ENCODE measurements around the gene KAZN.

The KAZN gene

GRCh38 chr1:15011661-15012060, 413.2 kb downstream of the KAZN start:
- Histone ChIP-seq H3K4me1 (ENCODE audit: control insufficient read depth, insufficient read depth, low read length) (no peaks in the 10 kb centered on the region), H3K36me3 (ENCODE audit: control insufficient read depth in 2 of 2, insufficient read depth in 1 of 2, low read length in 2 of 2) (peaks cover 0 to 6% of the 10 kb centered on the region in 2 experiments; a peak in 1 of 3 replicates), H3K27ac (ENCODE audit: extremely low read depth, low read depth, low read length) (no peak overlapping the region), H3K9me3 (ENCODE audit: control insufficient read depth, insufficient read depth, low read depth, low read length) (no peaks in the 10 kb centered on the region), H3K4me3 (ENCODE audit: low read depth, low read length) (no peak overlapping the region)
- TF ChIP-seq ZNF660 (tag by site-specific recombination; IDR thresholded peaks at IDR 0.05) (no peak), ZNF2 (tag by site-specific recombination; IDR thresholded peaks at IDR 0.05) (no peak), KLF7 (tag by site-specific recombination; IDR thresholded peaks at IDR 0.05; ENCODE audit: borderline replicate concordance) (no peak), WT1 (tag by site-specific recombination; IDR thresholded peaks at IDR 0.05) (no peak), ZNF571 (tag by site-specific recombination; IDR thresholded peaks at IDR 0.05) (no peak), ZNF626 (tag by site-specific recombination; IDR thresholded peaks at IDR 0.05) (no peak)
- POLR2A ChIA-PET, result no interaction called here
- CTCF ChIA-PET, result interaction anchor here (0.6 to 1.9 kb wide), 2 partner anchors 9 to 16 kb away, joined by 3 to 6 read pairs; no protein-coding TSS in a partner anchor

- TF ChIP-seq PRDM1 (tag by site-specific recombination; IDR thresholded peaks at IDR 0.05) (no peak), ZNF324 (tag by site-specific recombination; IDR thresholded peaks at IDR 0.05) (no peak), ZNF571 (tag by site-specific recombination; IDR thresholded peaks at IDR 0.05) (no peak), ZNF623 (tag by site-specific recombination; IDR thresholded peaks at IDR 0.05) (no peak), ZNF112 (tag by site-specific recombination; IDR thresholded peaks at IDR 0.05) (no peak)
- Histone ChIP-seq H3K36me3 (ENCODE audit: control insufficient read depth in 2 of 2, insufficient read depth in 1 of 2, low read length in 2 of 2) (peaks cover 0 to 6% of the 10 kb centered on the region in 2 experiments; a peak in 1 of 3 replicates), H3K9me3 (ENCODE audit: control insufficient read depth, insufficient read depth, low read depth, low read length) (no peaks in the 10 kb centered on the region), H3K4me1 (ENCODE audit: control insufficient read depth, insufficient read depth, low read length) (no peaks in the 10 kb centered on the region), H3K4me3 (ENCODE audit: low read depth, low read length) (no peak overlapping the region), H3K27ac (ENCODE audit: extremely low read depth, low read depth, low read length) (no peak overlapping the region)
- POLR2A ChIA-PET, result no interaction called here
- CTCF ChIA-PET, result no interaction called here
These were observed 414.3 kb downstream of the KAZN start for GRCh38 chr1:15012822-15013221.

DNA sequence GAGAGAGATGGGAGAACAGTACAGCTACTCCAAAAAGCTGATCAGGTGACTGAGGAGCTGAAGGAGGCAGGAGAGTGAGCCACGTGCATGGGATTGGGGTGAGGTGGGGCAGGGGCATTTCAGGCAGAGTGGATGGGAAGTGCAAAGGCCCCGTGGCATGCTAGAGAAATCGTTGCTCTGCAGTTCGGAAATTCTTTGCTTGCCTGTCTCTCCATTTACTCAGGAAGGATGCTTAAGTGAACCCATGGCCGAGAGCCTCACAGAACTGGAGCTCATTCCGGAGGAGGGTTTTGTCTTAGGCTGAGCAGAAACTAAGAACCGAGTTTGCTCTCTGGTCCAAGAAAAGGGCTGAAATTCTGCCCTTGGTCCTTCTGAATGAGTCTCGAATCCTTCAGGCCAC, 415.3 kb downstream of the KAZN start:
- no peaks in the 10 kb centered on the region for H3K9me3 ChIP-seq (ENCODE audit: control insufficient read depth, insufficient read depth, low read depth, low read length)
- POLR2A ChIA-PET, result no interaction called here
- no peak overlapping the region for H3K27ac ChIP-seq (ENCODE audit: extremely low read depth, low read depth, low read length)
- TF ChIP-seq ZNF623 (tag by site-specific recombination; IDR thresholded peaks at IDR 0.05), result peak; percentile 82
- TF ChIP-seq ZNF843 (tag by site-specific recombination; IDR thresholded peaks at IDR 0.05), result no peak
- no peak overlapping the region for H3K4me3 ChIP-seq (ENCODE audit: low read depth, low read length)
- CTCF ChIA-PET, result no interaction called here
- H3K4me1 ChIP-seq (ENCODE audit: control insufficient read depth, insufficient read depth, low read length), result no peaks in the 10 kb centered on the region
- H3K36me3 ChIP-seq (ENCODE audit: control insufficient read depth in 2 of 2, insufficient read depth in 1 of 2, low read length in 2 of 2), result peaks cover 0 to 6% of the 10 kb centered on the region in 2 experiments; a peak in 1 of 3 replicates

DNA sequence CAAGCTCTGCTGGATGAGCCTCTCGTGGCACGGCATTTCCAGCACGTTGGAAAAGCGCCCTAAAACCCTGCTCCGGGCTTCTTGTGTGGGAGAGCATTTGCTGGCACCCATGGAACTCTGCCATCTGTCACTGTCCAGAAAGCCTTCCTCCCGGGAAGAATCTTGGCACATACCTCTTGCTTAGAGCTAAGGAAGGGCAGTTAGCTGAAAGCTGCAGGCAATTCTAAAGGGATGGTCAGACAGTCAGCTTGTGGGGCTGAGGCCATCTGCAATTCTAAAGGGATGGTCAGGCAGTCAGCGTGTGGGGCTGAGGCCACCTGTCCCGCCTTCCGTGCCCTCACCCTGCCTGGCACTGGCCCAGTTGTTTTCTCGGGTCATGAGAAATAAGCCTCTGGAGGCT, 416.0 kb downstream of the KAZN start:
- Histone ChIP-seq H3K4me3 (ENCODE audit: low read depth, low read length) (no peak overlapping the region), H3K27ac (ENCODE audit: extremely low read depth, low read depth, low read length) (no peak overlapping the region), H3K4me1 (ENCODE audit: control insufficient read depth, insufficient read depth, low read length) (no peaks in the 10 kb centered on the region), H3K36me3 (ENCODE audit: control insufficient read depth in 2 of 2, insufficient read depth in 1 of 2, low read length in 2 of 2) (no peaks in the 10 kb centered on the region), H3K9me3 (ENCODE audit: control insufficient read depth, insufficient read depth, low read depth, low read length) (no peaks in the 10 kb centered on the region)
- ChIA-PET POLR2A (no interaction called here), CTCF (interaction anchor here (2.9 kb wide), 1 partner anchor 13 kb away, joined by 14 read pairs; no protein-coding TSS in a partner anchor)
- TF ChIP-seq ZNF830 (tag by site-specific recombination; IDR thresholded peaks at IDR 0.05; ENCODE audit: low read depth) (no peak), ZBTB48 (tag by site-specific recombination; IDR thresholded peaks at IDR 0.05) (no peak), ZNF76 (tag by site-specific recombination; IDR thresholded peaks at IDR 0.05; ENCODE audit: borderline replicate concordance, low read depth) (no peak), ZNF121 (tag by site-specific recombination; IDR thresholded peaks at IDR 0.05) (no peak), ZNF768 (tag by site-specific recombination; IDR thresholded peaks at IDR 0.05) (no peak), BCL11A (tag by site-specific recombination; IDR thresholded peaks at IDR 0.05; ENCODE audit: low read depth) (no peak), ZNF624 (tag by site-specific recombination; IDR thresholded peaks at IDR 0.05) (no peak), SALL2 (tag by site-specific recombination; IDR thresholded peaks at IDR 0.05; ENCODE audit: borderline replicate concordance) (no peak), ZNF138 (tag by site-specific recombination; IDR thresholded peaks at IDR 0.05; ENCODE audit: borderline replicate concordance) (no peak), ZNF26 (tag by site-specific recombination; IDR thresholded peaks at IDR 0.05) (no peak)
- TF ChIP-seq, protein P1, sequence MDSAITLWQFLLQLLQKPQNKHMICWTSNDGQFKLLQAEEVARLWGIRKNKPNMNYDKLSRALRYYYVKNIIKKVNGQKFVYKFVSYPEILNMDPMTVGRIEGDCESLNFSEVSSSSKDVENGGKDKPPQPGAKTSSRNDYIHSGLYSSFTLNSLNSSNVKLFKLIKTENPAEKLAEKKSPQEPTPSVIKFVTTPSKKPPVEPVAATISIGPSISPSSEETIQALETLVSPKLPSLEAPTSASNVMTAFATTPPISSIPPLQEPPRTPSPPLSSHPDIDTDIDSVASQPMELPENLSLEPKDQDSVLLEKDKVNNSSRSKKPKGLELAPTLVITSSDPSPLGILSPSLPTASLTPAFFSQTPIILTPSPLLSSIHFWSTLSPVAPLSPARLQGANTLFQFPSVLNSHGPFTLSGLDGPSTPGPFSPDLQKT (IDR thresholded peaks at IDR 0.05; ENCODE audit: borderline replicate concordance, low read depth, low read length), result no peak
- TF ChIP-seq, protein P2, sequence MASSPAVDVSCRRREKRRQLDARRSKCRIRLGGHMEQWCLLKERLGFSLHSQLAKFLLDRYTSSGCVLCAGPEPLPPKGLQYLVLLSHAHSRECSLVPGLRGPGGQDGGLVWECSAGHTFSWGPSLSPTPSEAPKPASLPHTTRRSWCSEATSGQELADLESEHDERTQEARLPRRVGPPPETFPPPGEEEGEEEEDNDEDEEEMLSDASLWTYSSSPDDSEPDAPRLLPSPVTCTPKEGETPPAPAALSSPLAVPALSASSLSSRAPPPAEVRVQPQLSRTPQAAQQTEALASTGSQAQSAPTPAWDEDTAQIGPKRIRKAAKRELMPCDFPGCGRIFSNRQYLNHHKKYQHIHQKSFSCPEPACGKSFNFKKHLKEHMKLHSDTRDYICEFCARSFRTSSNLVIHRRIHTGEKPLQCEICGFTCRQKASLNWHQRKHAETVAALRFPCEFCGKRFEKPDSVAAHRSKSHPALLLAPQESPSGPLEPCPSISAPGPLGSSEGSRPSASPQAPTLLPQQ (tag by site-specific recombination; IDR thresholded peaks at IDR 0.05), result no peak

Data from HEK293 (cell line).